ENCODE data around the gene GANAB. TPM values are rescaled to one million over a fixed set of nuclear protein-coding genes. Genes with fewer than 3 reads are reported as not detected.

GANAB gene
- total and polyA plus RNA-seq, 2 of the 13 experiments (the other 11 are each of a cell fraction or from before 2014, with no cell fraction given), result 99.5 to 234 TPM

DNA sequence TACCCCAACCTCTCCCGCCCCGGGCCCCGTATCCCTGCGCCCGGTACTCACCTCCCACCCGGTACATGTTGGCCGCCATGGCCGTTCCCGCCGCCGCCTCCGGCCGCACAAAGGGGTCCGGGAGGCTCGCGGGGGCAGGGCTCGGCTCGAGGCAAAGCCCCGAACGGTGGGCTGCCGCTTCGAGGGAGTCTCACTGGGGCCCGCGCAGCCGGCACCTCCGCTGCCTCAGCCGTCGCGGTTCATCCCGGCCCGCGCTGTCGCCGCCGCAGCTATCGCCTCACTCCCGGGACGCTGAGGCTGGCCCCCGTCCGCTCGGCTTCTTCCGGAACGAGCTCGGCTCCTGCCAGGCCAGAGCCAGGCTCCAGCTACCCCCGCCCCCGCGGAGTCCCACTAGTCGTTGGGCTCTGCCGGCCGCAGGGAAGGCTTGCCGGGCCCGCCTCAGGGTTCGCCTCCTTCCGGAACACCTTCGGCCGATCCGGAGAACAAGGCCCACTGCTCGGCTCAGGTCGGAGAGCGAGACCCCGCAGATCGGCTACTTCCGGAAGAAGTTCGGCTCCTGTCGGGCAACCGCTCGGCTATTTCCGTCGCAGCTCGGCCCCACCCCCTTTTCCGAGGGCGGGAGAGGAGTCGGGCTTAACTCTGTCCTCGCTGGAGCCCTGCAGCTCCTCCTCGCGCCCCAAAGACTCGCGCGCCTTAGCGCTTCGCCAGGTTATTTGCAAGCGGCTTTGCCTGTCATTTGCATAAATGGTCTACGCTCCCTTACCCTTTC is 44.9 kb downstream of the GANAB start, which contains the start of gene MTA2 (continued):
- TF ChIP-seq, protein P1, sequence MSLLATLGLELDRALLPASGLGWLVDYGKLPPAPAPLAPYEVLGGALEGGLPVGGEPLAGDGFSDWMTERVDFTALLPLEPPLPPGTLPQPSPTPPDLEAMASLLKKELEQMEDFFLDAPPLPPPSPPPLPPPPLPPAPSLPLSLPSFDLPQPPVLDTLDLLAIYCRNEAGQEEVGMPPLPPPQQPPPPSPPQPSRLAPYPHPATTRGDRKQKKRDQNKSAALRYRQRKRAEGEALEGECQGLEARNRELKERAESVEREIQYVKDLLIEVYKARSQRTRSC (CRISPR knock-in tag; IDR thresholded peaks at IDR 0.05; ENCODE audit: low read depth), result 0 out of 2 replicates have a peak, but pooled peaks have one; percentile 35
- TF ChIP-seq FUBP1 (CRISPR knock-in tag; IDR thresholded peaks at IDR 0.05; ENCODE audit: borderline replicate concordance), result no peak
- TF ChIP-seq, protein P2, sequence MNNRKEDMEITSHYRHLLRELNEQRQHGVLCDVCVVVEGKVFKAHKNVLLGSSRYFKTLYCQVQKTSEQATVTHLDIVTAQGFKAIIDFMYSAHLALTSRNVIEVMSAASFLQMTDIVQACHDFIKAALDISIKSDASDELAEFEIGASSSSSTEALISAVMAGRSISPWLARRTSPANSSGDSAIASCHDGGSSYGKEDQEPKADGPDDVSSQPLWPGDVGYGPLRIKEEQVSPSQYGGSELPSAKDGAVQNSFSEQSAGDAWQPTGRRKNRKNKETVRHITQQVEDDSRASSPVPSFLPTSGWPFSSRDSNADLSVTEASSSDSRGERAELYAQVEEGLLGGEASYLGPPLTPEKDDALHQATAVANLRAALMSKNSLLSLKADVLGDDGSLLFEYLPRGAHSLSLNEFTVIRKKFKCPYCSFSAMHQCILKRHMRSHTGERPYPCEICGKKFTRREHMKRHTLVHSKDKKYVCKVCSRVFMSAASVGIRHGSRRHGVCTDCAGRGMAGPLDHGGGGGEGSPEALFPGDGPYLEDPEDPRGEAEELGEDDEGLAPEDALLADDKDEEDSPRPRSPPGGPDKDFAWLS (CRISPR knock-in tag; IDR thresholded peaks at IDR 0.05; ENCODE audit: borderline replicate concordance), result no peak
- no peak; the same call in 1 of the 2 replicates for TF ChIP-seq ZNF749 (CRISPR knock-in tag; IDR thresholded peaks at IDR 0.05; ENCODE audit: borderline replicate concordance)
- peak; percentile 96 for TF ChIP-seq ZNF224 (CRISPR knock-in tag; IDR thresholded peaks at IDR 0.05)
- TF ChIP-seq, protein P3, sequence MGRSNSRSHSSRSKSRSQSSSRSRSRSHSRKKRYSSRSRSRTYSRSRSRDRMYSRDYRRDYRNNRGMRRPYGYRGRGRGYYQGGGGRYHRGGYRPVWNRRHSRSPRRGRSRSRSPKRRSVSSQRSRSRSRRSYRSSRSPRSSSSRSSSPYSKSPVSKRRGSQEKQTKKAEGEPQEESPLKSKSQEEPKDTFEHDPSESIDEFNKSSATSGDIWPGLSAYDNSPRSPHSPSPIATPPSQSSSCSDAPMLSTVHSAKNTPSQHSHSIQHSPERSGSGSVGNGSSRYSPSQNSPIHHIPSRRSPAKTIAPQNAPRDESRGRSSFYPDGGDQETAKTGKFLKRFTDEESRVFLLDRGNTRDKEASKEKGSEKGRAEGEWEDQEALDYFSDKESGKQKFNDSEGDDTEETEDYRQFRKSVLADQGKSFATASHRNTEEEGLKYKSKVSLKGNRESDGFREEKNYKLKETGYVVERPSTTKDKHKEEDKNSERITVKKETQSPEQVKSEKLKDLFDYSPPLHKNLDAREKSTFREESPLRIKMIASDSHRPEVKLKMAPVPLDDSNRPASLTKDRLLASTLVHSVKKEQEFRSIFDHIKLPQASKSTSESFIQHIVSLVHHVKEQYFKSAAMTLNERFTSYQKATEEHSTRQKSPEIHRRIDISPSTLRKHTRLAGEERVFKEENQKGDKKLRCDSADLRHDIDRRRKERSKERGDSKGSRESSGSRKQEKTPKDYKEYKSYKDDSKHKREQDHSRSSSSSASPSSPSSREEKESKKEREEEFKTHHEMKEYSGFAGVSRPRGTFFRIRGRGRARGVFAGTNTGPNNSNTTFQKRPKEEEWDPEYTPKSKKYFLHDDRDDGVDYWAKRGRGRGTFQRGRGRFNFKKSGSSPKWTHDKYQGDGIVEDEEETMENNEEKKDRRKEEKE (IDR thresholded peaks at IDR 0.05), result no peak
- TF ChIP-seq, protein P4, sequence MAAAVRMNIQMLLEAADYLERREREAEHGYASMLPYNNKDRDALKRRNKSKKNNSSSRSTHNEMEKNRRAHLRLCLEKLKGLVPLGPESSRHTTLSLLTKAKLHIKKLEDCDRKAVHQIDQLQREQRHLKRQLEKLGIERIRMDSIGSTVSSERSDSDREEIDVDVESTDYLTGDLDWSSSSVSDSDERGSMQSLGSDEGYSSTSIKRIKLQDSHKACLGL (CRISPR knock-in tag; IDR thresholded peaks at IDR 0.05), result peak; percentile 63
- TF ChIP-seq ZNF816 (CRISPR knock-in tag; IDR thresholded peaks at IDR 0.05; ENCODE audit: borderline replicate concordance), result 0 out of 2 replicates have a peak, but pooled peaks have one; percentile 58
- no peak for TF ChIP-seq ELK4 (CRISPR knock-in tag; IDR thresholded peaks at IDR 0.05; ENCODE audit: borderline replicate concordance)
- TF ChIP-seq SRY (CRISPR knock-in tag; IDR thresholded peaks at IDR 0.05), result peak; percentile 51; the same call in 1 of the 2 replicates
- peak; percentile 92 for TF ChIP-seq HNF4G (IDR thresholded peaks at IDR 0.05; ENCODE audit: borderline replicate concordance, low read depth, low read length)
- TF ChIP-seq HNF4G (CRISPR knock-in tag; IDR thresholded peaks at IDR 0.05; ENCODE audit: borderline replicate concordance, low read depth), result 0 out of 2 replicates have a peak, but pooled peaks have one; percentile 47
- no peak for TF ChIP-seq ZNF784 (CRISPR knock-in tag; IDR thresholded peaks at IDR 0.05; ENCODE audit: borderline replicate concordance)
- TF ChIP-seq TBL1XR1 (IDR thresholded peaks at IDR 0.05; ENCODE audit: borderline replicate concordance, low read length, partially characterized antibody), result peak; percentile 49
- peak; percentile 75; the same call in 1 of the 2 replicates for TF ChIP-seq NCOA1 (CRISPR knock-in tag; IDR thresholded peaks at IDR 0.05)
